GM19438 (cell line): ENCODE results near the gene LCN9.

Source experiments
- ATAC-seq: cut with Tn5 transposase; IDR thresholded peaks from one replicate; pipeline ENCODE4 v1.9.1; 2021; ENCODE audit warnings: low read depth; ENCODE audit not compliant: unreplicated experiment

The LCN9 gene

GRCh38 chr9:135695642-135696041 lies 32.5 kb downstream of the LCN9 start:
- ATAC-seq, result no peak

- ATAC-seq, result no peak
Observed at GRCh38 chr9:135696446-135696845, 33.3 kb downstream of the LCN9 start.

DNA sequence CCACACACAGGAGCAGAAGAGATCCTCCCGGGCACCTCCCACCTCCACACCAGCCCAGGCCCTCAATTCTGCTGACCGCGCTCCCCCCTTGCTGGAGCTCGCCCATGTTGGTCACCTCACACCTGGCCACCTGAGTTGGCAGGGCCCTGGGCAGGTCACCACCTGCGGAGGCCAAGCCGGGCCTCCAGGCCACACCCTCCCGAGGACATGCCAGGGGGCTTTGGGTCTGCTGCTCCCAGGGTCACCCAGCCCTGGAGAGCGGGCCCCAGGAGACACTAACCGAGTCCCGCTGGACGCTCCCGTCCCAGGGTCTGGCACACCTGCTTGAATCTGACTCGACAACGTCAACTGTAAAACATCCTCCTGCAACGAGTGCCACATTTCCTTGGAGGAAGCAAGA lies 34.1 kb downstream of the LCN9 start:
- ATAC-seq, result no peak

- no peak for ATAC-seq
Observed at GRCh38 chr9:135698236-135698635, 35.1 kb downstream of the LCN9 start.

GRCh38 chr9:135698767-135699166 lies 35.7 kb downstream of the LCN9 start:
- ATAC-seq, result no peak

- ATAC-seq, result no peak
Observed at GRCh38 chr9:135699440-135699839, 36.3 kb downstream of the LCN9 start, which contains the start of gene SOHLH1. SOHLH1 (minus strand) TSS chr9:135699481; CDS start chr9:135699467, 14 bp downstream.

DNA sequence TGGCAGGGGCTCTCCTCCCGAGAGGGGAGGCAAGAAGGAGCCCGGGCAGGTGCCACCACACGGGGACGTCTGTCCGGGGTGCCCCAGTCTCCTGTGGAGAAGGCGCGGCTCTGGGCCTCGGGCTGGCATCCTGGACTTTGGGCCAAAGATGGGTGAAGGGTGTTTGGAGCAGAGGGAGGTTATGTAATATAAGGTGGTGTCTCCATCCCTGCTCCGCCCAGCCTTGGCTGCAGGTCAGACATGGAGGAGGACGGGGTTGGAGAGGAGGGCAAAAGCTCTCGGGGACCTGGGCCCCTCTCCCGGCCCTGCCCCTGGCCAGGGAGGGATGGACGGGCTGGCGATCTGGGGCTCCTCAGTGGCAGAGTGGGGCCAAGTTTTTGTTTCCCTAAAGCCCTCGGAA lies 37.4 kb downstream of the LCN9 start:
- no peak for ATAC-seq

DNA sequence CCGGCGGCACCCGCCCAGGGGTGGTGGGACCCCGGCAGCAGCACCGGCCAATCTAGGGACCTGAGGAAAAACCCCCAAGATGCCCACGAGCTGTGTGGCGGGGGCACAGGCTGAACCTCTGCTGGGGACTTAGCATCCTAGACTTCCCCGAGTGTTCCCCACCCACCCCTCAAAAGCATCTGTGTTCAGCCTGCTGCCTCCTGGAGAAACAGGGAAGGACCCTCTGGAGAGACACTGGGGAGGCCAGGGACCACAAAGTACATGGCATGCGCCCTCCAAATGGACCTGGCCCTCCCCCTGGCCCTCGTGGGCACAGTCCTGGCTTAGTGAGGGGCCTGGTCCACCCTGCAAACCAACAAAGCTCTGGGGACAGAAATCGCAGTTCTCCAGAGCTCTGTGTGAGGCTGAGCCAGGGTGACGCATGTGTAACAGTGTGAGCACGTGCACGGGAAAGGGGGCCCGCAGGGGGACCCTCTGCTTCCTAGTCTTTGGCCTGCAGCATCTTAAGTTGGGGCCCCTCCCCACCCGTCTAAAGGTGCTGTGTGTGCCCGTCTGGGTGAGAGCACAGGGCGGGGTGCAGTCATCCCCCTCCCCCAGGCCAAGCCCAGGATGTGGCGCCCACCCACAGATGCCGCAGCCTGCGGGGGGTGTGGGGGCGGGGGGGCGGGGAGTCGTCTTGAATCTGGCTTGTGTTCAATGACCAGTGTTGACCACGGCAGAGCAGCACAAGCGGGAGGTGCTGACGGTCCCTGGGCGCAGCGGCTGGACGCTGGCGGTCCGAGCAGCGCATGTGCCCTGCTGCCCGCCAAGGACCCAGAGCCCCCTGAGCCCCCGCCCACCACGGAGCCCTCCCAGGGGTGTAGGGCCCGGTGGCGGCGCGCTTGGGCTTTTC lies 38.2 kb downstream of the LCN9 start:
- ATAC-seq, result no peak

DNA sequence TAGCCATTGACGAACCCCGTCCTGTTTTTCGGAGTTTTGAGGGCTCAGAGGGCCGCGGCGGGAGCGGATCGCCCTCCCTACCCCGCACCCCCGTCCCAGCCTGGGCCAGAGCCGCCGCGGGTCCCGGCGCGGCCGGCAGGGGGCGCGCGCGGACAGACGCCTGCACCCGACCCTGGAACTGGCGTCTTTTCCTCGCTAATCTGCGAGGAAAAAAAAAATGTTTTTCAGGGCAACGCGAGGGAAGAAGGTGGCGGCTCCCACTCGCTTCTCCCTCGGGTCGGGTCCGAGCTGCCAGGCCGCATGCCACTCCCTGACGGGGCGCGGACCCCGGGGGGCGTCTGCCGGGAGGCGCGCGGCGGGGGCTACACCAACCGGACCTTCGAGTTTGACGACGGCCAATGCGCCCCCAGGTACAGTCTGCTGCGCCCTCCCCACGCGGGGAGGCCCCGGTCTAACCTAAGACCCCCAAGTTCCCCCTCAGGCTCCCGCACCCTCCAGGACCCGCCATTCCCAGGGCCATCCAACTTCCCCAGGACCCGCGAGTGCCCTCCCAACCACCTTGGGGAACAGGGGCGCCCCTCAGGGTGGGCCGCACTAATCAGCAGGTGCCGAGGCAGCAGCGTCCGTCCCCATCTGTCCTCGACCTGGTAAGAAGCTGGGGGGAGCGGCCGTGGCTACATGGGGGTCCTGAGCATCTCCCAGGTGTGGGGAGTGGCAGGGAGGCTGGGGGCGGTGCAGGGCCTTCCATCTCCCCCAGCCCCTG lies 39.0 kb downstream of the LCN9 start, which contains the start of gene KCNT1:
Gene KCNT1 (plus strand): TSS at position 227 of the 763 bp plus-strand sequence. CDS start 74 bp downstream, at position 301.
- ATAC-seq, result no peak

GRCh38 chr9:135703726-135704125 lies 40.6 kb downstream of the LCN9 start:
- ATAC-seq, result no peak

- no peak for ATAC-seq
Observed at GRCh38 chr9:135704483-135704882, 41.4 kb downstream of the LCN9 start.

GRCh38 chr9:135705376-135705775 lies 42.3 kb downstream of the LCN9 start:
- ATAC-seq, result no peak

- ATAC-seq, result no peak
Observed at GRCh38 chr9:135706288-135706687, 43.2 kb downstream of the LCN9 start.

DNA sequence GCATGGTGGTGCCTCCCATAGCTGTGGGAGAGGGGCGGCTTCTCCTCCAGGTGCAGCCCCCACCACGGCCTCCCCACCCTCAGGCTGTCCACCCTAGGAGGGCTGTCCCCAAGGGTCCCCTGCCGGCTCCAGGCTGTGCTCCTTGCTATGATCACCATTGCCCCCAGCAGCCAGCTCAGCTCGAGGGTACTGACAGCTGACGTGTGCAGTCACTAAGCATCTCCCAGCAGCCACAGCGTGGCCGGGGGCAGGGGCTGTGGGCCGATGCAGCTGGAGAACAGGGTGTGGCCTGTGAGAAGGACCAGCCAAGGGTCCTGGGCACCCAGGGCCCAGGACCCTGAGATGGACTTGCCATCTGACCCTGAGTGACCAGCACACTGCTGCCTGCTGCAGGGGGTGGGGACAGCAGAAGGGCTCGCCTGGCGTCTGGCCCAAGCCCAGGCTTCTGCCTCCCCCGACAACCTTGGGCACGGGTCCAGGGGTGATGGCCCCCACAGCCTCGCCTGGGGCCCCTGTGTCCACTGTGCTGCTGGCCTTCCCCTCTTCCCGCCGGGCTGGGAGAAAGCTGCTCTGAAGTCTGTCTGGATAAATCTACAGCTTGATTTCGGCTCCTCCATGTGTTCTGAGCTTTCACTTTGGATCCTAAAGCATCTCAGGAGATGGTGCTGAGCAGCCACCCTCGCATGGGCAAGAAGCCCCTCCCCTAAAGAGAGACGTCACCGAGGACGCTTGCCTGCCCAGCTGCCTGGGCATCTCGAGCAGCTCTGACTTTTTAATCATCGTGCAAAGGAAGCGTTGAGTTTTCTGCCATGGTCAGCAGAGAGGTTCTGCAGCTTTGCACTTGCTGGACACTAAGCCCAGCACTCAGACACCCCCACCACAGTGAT lies 44.4 kb downstream of the LCN9 start:
- no peak for ATAC-seq

DNA sequence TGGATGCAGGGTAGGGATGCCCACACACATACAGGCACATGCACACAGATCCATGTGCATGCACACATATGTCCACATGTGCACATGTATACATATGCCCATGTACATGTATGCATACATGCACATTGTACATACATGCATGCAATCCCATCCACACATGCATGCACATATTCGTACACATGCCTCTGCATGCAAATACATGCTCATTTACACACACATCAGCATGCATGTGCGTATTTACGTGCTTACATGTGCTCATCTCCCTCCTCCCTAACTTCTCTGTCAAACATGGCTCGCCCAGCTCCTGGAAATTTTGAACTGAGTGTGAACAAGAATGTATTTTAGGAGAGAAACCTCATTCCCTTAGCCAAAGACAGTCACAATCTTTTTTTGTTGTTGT lies 45.1 kb downstream of the LCN9 start:
- ATAC-seq, result no peak

GRCh38 chr9:135711391-135711790 lies 48.3 kb downstream of the LCN9 start:
- no peak for ATAC-seq

DNA sequence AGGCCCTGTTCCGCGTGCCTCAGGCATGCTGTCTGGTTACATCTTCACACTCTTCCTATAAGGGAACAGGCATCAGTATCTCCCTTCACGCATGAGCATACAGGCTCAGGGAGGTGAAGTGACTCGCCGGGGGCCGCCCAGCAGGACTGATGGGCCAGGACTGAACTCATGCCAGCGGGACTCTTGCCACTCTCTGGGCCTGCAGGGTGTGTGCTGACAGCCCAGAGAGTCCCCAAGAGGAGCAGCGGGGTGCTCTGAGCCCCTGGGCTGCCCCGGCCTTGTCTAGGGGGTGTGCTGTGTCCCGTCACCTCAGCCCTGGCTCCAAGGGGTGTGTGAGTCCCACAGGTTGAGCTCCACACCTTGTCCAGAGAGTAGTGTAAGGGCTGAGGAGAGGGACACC lies 48.8 kb downstream of the LCN9 start:
- ATAC-seq, result no peak

- ATAC-seq, result no peak
Observed at GRCh38 chr9:135712613-135713295, 49.6 kb downstream of the LCN9 start.

DNA sequence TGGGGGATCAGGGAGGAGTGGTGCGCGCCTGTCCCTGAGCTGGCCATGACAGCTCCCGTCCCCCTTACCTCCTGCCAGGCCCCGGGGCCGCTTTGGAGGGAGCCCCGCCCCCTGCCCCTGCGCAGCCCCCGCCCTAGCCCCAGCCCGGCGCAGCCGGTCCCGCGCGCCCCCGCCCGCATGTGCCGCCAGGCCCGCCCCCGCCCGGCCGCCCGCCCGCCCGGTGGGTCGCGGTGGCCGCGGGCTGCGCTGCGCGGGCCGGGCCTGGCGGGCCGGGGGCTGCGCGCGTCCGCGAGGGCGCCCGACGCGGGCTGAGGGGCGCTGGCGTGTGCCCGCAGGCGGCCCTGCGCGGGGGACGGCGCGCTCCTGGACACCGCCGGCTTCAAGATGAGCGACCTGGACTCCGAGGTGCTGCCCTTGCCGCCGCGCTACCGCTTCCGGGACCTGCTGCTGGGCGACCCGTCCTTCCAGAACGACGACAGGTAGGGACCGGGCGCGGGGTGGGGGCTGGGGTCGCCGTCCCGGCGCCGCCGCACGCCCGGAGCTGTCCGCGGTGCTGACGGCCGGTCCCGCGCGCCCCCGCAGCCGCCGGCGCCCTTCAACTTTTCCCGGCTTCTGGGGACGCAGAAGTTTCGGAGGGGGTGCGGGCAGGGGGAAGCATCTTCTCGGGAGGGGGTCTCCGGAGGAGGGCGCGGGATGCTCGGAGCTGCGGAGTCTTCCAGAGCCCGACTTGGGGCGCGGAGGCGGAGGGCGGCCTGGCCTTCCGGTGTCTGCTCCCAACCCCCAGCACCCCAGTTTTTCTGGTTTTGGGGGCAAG lies 51.3 kb downstream of the LCN9 start:
- no peak for ATAC-seq
